HG03280 (cell line): Measurements from ENCODE around the gene SULT4A1.

Experiments
- ATAC-seq: cut with Tn5 transposase; IDR thresholded peaks from one replicate; pipeline ENCODE4 v1.9.1; 2021; ENCODE audit warnings: mild to moderate bottlenecking, moderate library complexity; ENCODE audit not compliant: unreplicated experiment

Gene SULT4A1

DNA sequence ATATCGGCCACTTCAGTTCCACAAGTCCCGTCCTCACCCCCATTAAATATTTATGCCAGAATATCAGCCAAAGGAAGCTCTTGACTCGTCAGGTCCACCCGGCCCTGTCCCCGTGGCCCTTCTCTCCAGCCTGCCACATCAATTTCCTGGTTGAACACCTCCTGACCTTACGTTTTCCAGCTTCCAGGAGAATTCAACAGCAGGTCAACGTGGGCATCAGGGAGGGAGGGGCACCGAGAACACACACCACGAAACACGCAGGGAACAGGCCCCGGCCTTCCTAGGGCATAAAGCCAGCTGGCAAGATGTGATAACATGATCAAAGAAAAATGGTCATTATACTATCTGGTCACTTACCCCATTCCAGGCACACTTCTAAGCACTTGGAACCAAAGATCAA is 15.3 kb downstream of the SULT4A1 start:
- no peak for ATAC-seq

DNA sequence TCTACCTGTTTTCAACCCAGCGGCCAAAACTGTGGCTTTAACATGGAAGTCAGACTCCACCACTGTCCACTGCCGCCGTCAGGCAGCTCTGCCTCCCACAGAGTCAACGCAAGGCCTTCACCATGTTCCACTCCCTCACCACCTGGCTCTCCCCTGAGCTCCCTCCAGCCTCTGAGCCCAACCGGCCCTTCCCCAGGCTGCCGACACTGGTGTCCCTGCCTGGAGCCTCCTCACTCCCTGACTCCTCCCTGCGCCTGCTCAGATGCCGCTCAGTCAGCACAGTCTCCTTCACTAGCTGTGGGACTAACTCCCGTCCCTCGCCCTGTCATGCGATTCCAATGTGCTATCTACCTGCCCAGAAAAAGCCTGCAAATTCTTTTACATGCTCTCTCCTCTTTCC is 16.3 kb downstream of the SULT4A1 start:
- no peak for ATAC-seq

DNA sequence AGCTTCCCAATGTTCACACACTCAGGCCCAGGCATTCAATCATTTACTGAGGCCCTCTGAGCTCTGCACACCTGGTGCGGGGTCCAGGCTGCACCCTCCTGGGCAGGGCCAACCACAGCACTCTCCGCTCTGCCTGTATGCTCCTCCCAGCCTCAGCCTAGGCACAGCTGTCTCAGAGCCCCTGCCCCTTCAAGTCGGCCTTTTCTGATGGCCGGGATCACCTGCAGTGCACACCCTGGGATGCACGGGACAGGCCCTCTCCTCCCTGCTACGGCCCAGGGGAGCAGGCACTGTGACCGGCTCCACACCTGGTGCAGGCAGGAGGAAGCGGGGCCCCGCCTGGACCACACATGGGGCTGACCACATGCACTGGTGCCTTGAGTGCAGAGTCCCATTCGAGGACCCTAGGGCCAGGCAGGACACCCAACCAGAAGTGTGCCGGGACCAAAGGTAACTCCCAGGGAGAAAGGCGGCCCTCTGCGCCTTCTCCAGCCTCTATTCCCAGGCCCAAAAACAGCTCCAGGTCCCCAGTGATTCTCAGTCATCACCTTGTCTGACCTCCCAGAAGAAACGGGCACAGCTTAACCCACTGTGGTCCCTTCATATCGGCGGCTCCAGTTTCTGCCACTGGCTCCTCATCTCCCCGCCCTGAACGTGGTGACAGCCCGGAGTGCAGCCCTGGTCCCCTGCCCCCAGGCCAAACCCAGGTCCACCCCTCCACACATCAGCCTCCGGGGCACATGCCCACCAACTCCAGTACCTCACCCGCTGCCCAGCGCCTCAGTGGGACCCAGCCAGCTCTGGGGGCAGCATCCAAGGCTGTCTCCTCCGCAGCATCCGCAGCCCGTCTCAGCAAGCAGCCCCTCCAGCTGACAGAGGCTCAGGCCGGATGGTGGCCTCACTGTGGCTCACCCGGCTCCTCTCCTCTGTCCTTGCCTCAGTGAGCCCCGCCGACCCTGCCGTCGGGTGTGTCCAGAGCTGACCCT is 17.5 kb downstream of the SULT4A1 start:
- ATAC-seq, result no peak

DNA sequence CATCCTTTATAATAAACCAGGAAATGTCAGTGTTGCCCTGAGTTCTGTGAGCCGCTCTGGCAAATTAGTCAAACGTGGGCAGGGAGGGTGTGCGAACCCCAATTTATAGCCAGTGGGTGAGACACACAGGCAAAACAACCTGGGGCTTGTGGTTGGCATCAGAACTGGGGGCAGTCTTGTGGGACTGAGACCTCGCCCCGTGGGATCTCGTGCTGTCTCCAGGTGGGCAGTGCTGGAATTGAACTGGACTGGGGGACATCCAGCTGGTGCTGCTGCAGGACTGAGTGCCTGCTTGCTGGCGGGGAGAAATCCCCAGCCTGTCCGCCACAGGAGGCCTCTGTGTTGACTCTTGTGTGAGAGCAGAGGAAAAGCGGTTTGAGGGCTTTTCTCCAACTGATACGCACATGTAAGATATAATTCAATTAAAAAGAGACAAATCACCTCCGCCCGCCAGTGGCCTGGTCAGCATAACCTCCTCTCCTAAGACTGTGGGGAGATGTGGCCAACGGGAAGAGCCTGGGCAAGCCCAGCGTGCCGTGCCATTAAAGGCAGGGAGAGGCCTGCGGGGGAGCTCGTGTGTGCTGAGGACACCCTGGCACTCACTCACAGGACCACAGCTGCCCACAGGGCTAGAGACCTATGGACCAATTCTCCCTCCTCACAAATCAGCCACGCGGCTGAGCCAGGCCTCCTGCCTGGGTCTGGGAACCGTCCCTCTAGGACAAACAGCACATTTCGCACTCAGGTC is 18.4 kb downstream of the SULT4A1 start:
- no peak for ATAC-seq

DNA sequence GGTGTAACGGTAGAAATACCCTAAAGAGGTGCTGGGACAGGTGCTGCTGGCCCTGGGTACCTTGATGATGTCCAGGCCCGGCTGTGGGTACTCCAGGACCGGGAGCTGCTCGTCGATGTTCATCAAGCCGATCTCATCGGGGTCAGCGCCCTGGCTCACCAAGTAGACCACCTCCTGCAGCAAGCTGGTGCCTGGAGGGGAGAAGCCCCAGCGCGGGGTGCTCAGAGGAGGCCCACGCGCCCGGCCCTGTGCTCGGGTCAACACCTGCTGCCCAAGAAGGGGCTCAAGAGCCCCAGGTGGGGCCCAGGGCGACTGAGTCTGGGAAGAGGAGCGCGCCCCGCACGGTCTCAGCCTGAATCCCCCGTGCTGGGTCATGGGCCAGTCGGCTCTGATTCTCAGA is 20.6 kb downstream of the SULT4A1 start:
- no peak for ATAC-seq

DNA sequence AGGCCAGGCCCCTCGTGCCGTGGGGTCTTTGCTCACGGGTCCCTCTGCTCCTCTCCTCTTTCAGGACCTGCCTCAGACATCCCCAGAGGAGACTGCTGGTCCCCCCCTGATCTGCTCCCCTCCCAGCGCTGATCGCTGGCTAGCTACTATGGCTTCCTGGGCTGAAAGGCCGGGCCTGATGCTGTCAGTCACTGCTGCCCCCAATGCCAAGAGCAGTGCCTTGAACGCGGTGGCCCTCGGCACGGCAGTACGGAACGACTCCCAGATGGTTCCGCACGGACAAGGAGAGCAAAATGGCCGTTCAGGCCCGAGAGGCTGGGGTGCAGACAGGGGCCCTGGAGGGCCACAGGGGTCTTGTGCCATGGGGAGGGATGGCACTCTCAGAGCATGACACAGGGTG is 21.5 kb downstream of the SULT4A1 start:
- ATAC-seq, result no peak

DNA sequence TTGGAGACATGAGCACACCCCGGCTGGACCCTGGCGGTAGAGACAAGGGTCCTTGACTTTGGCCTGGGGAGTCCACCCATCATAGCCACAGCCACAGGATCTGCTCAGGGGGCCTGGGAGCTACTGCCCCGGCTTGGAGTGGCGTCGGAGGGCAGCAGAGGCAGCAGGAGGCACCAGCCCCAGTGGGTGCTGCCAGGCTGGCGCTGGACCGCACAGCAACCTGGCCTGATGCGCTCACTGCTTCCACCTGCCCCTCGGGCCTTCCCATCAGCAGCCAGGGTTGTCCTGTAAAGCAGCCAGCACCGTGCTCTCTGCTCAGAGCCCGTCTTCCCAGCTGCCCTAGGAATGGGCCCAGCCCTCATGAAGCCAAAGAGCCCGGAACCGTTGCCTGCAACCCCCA is 21.9 kb downstream of the SULT4A1 start:
- no peak for ATAC-seq

DNA sequence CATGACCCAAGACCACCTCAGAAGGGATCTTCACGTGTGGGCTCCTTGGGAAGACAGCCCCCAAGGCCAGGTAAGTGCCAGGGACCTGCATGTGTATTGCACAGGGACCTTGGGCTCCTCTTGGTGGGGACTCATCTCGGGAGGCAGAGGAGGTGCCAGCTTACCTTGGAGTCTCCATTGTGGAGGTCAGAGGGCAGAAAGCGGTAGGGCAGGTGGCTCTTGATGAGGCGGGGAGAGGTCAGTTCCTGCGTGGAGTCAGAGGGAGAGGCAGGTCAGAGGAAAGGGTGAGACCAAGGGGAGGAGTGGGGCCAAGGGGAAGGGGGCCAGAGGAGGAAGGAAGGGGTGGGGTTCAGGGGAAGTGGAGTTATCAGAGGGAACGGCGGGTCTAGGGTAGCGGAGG is 22.5 kb downstream of the SULT4A1 start:
- no peak for ATAC-seq

DNA sequence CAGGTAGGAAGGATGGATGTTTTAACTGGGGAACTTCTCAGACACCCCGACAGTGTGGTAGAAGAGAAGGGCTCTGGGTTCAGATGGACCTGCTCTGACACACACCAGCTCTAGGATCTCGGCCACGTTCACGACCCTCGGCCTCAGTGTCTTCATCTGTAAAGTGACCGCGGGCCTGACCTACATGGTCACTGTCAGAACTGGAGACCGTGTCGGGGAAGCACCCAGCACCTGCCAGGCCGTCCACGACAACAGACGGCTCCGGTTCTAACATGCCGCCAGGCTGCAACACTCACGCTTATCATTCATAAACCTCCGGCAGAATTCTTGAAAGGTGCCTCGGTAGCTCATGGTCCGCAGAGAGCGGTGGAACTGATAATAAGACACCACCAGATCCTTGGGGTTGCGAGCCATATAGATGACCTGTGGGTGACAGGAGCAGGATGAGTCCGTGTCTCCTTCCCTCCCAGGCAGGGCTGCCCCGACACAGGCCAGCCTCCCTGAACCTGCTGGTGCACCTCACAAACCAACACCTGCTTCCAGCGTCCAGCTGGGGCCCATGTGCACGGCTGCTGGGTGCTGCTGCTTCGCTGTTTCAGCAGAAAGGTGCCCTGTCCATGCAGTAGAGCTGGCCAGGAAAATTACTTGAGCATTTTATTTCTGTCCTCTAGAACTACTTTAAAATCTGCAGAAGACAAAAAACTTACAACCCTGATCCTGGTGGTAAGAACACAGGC is 23.6 kb downstream of the SULT4A1 start:
- ATAC-seq, result no peak

DNA sequence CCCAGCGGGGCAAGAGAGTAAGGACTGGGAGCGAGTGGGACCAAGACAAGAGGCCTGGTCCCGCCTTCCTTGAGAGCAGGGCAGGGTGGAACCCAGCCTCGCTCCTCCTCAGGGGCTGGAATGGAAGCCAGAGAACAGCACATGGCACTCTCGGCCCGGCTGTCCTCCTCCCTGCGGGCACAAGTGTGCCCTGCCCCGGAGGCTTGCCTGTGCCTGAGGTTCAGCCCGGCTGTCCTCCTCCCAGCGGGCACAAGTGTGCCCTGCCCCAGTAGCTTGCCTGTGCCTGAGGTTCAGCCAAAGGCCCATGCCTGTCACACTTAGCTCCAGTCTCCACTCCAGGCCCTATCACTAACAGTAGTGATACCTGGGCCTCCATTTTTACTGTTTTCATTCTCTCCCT is 24.2 kb downstream of the SULT4A1 start:
- no peak for ATAC-seq

DNA sequence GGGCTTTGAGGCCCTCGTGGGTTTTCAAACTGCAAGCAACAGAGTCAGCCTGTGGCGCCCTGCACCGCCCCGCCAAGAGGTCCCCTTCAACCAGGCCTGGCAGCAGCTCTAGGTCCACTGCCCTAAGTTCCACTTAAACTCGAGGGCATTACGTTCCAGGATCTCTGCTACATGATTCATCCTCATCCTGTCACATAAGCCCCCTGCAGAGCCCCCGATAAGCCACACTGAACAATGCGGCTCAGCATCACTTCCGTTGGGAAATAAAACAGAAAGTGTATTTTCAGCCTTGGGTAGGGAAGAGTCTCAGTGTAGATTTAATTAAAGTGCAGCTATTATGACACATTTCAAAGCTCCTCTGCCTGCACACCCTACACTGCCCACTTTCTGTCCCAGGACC is 24.6 kb downstream of the SULT4A1 start:
- ATAC-seq, result no peak

DNA sequence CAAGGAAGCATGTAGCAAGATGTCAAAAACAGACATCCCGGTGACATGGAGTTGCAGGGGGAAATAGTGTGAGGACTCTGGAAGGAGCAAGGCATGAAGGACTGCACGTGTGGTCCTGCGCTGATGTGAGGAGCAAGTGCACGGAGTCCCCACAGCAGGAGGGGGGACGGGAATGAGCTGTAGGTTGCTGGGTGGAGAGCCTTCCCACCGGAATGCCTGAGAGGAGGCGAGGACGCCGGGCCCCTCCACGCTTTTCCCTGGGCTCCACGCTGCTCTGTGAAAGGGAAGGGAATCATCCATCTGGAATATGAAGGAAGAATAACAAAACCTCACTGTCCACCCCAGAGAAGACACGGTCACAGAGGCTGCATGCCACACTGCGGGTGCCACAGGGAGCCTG is 26.6 kb downstream of the SULT4A1 start:
- no peak for ATAC-seq

DNA sequence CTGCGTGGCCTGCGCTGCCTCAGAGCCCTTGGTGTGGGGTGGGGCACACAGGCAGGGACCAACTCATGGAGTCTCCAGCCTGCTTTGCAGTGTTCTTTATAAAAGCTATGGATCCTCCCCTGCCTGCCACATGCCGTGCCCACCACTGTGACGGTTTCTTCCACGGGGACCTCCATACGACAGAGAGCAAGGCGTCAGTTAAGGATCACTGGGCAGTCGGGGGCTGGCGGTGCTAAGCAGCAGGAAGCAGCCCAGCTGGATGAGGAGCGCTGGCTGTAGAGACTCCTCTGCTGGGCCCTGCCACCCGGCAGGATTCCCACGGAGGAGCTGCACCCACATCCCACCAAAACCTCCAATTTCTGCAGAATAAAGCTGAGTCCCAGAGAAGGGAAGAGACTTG is 27.1 kb downstream of the SULT4A1 start:
- ATAC-seq, result no peak

DNA sequence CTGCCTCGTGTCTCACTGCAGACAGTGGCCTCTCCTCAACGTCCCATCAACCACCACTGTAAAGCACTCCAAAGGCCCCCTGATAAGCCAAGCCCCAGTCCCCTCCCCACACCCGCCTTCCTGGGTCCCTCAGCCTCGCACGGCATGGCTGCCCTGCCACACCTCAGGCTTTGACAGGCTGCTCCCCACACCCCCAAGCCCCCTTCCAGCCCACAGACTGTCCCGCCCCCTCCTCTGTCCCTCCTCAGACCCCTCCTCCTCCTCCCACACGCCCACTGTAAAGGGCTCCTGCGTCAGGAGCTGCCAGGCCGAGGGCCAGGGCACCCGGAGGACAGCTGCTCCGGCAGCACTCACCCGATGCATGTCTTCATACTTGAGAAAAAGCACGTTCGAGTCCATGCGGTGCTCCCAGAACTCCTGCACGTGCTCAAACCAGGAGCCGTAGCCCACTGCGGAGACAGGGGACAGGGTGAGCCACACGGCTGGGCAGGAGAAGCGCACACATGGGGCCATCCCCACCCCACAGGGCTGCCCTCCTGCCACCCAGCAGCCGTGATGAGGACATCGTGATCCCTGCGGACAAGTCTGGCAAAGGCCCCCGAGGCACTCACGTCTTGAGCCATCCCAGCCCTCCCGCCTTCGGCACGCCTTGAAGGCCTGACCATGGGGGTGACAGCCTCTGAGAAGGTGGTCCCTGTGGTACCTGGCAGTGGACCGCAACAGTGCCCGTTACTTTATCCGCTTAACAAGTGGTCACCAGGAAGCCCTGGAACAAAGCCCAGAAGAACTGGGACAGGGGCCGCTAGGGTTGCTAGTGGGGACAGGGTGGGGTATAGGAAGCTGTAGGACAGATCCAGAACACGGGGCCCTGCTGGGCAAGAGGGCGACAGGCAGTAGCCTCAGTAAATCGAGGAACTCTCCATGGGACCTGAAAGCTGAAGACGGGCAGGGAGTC is 28.8 kb downstream of the SULT4A1 start:
- no peak for ATAC-seq

DNA sequence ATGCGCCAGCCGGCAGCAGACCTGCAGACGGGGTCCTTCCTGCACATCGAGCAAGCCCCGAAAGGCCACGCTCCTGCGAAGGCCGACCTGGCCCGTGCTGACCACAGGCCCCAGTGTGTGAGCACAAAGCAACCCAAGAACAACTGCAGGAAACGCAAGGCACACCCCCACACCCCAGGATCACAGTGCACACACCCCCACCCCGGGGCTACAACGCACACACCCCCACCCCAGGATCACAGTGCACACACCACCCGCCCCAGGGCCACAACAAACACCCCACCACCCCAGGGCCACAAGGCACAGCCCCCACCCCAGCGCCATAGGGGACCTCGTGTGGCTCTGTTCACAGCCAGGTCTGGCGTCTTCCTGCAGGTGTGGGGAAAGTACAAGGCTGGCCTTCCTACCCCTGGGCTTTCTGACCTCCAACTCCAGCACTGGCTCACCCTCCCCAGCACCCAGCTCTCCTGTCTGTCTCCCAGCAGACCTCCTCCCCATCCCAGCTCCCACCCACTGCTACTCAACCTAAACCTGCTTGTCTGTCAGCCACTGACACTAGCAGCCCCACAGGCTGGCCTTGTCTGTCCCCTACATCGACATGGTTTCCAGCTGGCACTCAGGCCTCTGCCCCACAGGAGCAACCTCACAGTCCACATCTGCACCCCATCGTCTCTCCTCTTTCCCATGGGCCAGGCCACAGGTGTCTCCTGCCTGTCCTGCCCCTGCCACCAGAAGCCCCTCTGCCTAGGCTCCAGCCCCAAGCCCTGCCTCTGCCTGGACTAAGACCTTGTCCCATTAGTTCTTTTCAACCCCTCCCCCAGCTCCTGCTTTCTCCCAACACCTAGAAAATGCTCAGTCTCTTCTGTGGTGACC is 29.7 kb downstream of the SULT4A1 start:
- ATAC-seq, result no peak

DNA sequence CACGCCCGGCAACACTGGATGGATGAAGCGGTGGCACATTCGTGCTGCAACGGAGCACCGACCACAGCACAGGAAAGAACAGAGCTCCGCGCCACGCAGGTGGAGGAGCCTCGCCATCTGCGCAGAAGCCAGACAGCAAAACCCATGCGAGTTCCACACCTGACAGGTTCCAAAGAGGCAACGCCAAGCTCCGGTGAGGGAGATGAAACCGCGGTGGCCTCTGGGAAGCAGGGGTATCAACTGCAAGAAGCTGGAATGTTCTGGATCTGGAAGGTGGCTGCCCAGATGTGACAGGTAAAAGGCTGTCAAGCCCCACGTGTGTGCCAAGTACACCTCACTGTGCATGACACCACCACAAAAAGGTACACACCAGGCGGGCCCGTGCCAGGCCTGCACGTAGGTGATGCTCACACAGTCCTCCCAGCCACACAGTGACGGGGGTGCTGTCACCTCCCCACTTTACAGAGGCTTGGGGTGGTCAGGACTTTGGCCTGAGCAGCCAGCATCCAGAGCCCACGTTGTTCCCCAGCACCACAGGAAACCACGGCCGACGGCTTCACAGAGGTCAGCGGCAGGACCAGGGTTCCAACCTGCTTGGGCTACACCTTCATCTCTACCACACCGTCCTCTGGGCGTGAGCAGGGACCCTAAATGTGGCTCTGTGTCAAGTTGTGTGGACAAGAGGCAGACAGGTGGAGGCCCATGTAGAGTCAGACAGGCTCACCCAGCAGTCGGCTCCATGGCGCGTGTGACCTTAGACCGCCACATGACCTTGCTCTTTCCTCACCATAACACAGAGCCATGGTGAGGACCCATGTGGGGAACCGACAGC is 30.5 kb downstream of the SULT4A1 start:
- no peak for ATAC-seq

DNA sequence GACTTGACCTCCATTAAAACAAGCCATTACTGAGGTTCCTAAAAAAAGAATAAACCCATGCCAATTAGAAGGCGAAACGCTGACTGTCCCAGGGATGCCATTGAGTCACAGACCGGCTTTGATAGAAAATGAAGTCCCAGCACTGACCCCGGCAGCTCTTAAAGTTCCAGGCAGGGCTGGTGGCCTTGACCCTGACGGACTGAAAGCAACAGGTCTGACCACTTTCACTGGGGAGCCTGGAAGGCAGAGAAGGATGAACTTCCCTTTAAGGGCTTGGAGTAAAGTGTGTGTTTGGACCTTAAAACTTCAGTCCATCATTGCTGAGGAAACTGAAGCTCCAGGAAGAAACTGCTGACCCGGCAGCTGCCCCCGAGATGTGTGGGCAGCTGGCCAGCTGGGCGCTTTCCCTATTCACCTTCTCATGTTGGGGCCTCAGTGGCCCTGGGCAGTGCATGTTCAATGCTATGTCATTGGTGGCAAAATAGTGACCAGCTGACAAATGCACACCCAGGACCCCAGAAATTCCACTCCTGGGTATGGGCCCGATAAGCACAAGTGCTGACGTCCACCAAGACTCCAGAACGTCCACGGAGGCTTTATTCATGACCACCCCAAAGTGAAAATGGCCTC is 31.3 kb downstream of the SULT4A1 start:
- ATAC-seq, result no peak
